Neuronal stem cell (in vitro differentiated cells): ENCODE results near the gene ALS2.
"Not testable (repeated sequence)": the region's sequence is repeated elsewhere in the genome, so short reads cannot be mapped to it uniquely, and the experiment has no call there.

Source experiments
- DNase-seq: peaks from one replicate; pipeline ENCODE4 v3.0.0-alpha.2; 2013; ENCODE audit warnings: low spot score
- H2AFZ ChIP-seq: one replicate; pipeline ENCODE4 v1.6.1; 2013; ENCODE audit warnings: mild to moderate bottlenecking, low read length, inconsistent platforms
- H2AK5ac ChIP-seq: 2 replicates; pipeline ENCODE4 v1.6.1; 2013; ENCODE audit warnings: low read depth, mild to moderate bottlenecking, inconsistent platforms, low read length, moderate library complexity, mixed read lengths
- H2BK120ac ChIP-seq: 2 replicates; pipeline ENCODE4 v1.6.1; 2013; ENCODE audit warnings: low read depth, mild to moderate bottlenecking, inconsistent platforms, low read length, moderate library complexity, mixed read lengths
- H2BK12ac ChIP-seq: one replicate; pipeline ENCODE4 v1.6.1; 2013; ENCODE audit warnings: low read length, inconsistent platforms
- H2BK15ac ChIP-seq: 2 replicates; pipeline ENCODE4 v1.6.1; 2013; ENCODE audit warnings: mild to moderate bottlenecking, low read length, inconsistent platforms, mixed read lengths
- H2BK5ac ChIP-seq: one replicate; pipeline ENCODE4 v1.6.1; 2013; ENCODE audit warnings: inconsistent platforms, mild to moderate bottlenecking, low read length, moderate library complexity
- H3K14ac ChIP-seq: one replicate; pipeline ENCODE4 v1.6.1; 2013; ENCODE audit warnings: low read length, inconsistent platforms
- H3K18ac ChIP-seq: 2 replicates; pipeline ENCODE4 v1.6.1; 2013; ENCODE audit warnings: low read length, inconsistent platforms
- H3K23ac ChIP-seq: 2 replicates; pipeline ENCODE4 v1.6.1; 2013; ENCODE audit warnings: low read depth, mild to moderate bottlenecking, mixed read lengths, low read length, inconsistent platforms; ENCODE audit not compliant: poor library complexity
- H3K27ac ChIP-seq: replicated peaks from 3 replicates; pipeline ENCODE4 v1.5.1; 2013; ENCODE audit warnings: low read length, inconsistent platforms
- H3K27me3 ChIP-seq, 3 experiments: 2 replicates each; pipeline ENCODE4 v1.6.1; 2013; ENCODE audit warnings: low read length in 3 of 3, mild to moderate bottlenecking in 2 of 3, inconsistent platforms in 1 of 3, low read depth in 1 of 3, mixed read lengths in 1 of 3, moderate library complexity in 1 of 3; ENCODE audit not compliant: control insufficient read depth in 3 of 3, insufficient read depth in 3 of 3
- H3K36me3 ChIP-seq, 2 donors: replicated peaks in 1 of 2; 2 replicates each; pipeline ENCODE4 v1.6.1; 2013; ENCODE audit warnings: low read length in 2 of 2; ENCODE audit not compliant: control insufficient read depth in 2 of 2, insufficient read depth in 2 of 2
- H3K4ac ChIP-seq: 2 replicates; pipeline ENCODE4 v1.6.1; 2013; ENCODE audit warnings: inconsistent platforms, mild to moderate bottlenecking, low read length, moderate library complexity
- H3K4me1 ChIP-seq, 2 donors: 1 replicate in 1 of 2; 2 replicates in 1 of 2; pipeline ENCODE4 v1.6.1; 2013; ENCODE audit warnings: low read length in 2 of 2, low read depth in 1 of 2; ENCODE audit not compliant: control insufficient read depth in 2 of 2, insufficient read depth in 1 of 2
- H3K4me2 ChIP-seq: one replicate; pipeline ENCODE4 v1.6.1; 2013; ENCODE audit warnings: mild to moderate bottlenecking, low read length, inconsistent platforms; ENCODE audit not compliant: insufficient read depth, poor library complexity, severe bottlenecking
- H3K4me3 ChIP-seq, 2 donors: 2 replicates each; pipeline ENCODE4 v1.5.1; 2013; ENCODE audit warnings: low read length in 2 of 2, mild to moderate bottlenecking in 2 of 2, inconsistent platforms in 1 of 2, moderate library complexity in 1 of 2
- H3K79me1 ChIP-seq: one replicate; pipeline ENCODE4 v1.6.1; 2013; ENCODE audit warnings: low read depth, mild to moderate bottlenecking, inconsistent platforms, low read length, moderate library complexity
- H3K9ac ChIP-seq: one replicate; pipeline ENCODE4 v1.6.1; 2013; ENCODE audit warnings: mild to moderate bottlenecking, low read depth, low read length, inconsistent platforms; ENCODE audit not compliant: poor library complexity
- H3K9me3 ChIP-seq, 2 donors: replicated peaks in 1 of 2; 2 replicates each; pipeline versions ENCODE3 to v1.6.1; 2013; ENCODE audit warnings: low read length in 2 of 2, mild to moderate bottlenecking in 2 of 2, inconsistent platforms in 1 of 2, low read depth in 1 of 2, mixed read lengths in 1 of 2, moderate library complexity in 1 of 2; ENCODE audit not compliant: control insufficient read depth in 2 of 2, insufficient read depth in 1 of 2
- H4K8ac ChIP-seq: one replicate; pipeline ENCODE4 v1.6.1; 2013; ENCODE audit warnings: low read depth, mild to moderate bottlenecking, inconsistent platforms, low read length, moderate library complexity
- H4K91ac ChIP-seq: one replicate; pipeline ENCODE4 v1.6.1; 2013; ENCODE audit warnings: low read length, low read depth, mild to moderate bottlenecking, inconsistent platforms; ENCODE audit not compliant: poor library complexity
- WGBS, 2 donors: extraction: QIAGEN DNeasy Blood & Tissue Kit; methylation state at CpG; one replicate each; pipeline ENCODE4 v1.1.7; 2013; ENCODE audit warnings: missing lambda C conversion rate in 2 of 2, mixed read lengths in 1 of 2; ENCODE audit not compliant: insufficient read length in 2 of 2, insufficient replicate concordance in 1 of 2; ENCODE audit errors: extremely low coverage in 2 of 2; 5-methylcytosine and 5-hydroxymethylcytosine counted together

The ALS2 gene

DNA sequence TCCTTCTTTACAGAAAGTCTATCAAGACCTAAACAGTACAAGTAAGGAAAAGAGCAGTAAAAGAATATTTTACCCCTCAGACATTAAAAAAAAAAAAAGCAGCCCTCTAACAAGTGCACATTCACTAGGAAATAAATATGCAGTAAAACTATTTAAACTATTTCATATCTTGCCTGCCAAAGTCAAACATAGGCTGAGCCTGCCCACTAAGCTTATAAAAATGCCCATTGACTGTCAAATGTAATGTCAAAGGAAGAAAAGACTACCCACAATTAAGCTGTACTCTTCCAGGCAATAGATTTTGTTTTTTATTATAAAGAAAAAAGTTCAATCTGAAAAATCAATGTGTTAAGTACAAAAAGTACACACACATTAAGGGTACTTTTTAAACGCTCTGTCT lies 11.8 kb downstream of the ALS2 start:
- no CpG with 5 or more reads among the region's 1 CpG for WGBS, 2 donors
- no peak overlapping the region for H3K9ac ChIP-seq
- no peak overlapping the region for H3K4me3 ChIP-seq
- no peak overlapping the region for H3K27ac ChIP-seq
- H3K23ac ChIP-seq = no peak overlapping the region
- H2BK120ac ChIP-seq = no peak overlapping the region
- H2BK15ac ChIP-seq = no peak overlapping the region
- no peak overlapping the region for H2AK5ac ChIP-seq
- no peak overlapping the region for H2BK12ac ChIP-seq
- no peaks in the 10 kb centered on the region for H3K4me1 ChIP-seq
- no peak overlapping the region for H4K91ac ChIP-seq
- H4K8ac ChIP-seq = no peak overlapping the region
- no peaks in the 10 kb centered on the region for H3K27me3 ChIP-seq
- no peak overlapping the region for H2BK5ac ChIP-seq
- no peak overlapping the region for H3K18ac ChIP-seq
- H3K14ac ChIP-seq = no peak overlapping the region
- no peaks in the 10 kb centered on the region for H3K9me3 ChIP-seq
- H3K36me3 ChIP-seq = peaks cover 1 to 29% of the 10 kb centered on the region in 2 donors
- no peaks in the 10 kb centered on the region for H3K79me1 ChIP-seq
- no peak overlapping the region for H3K4me2 ChIP-seq
- H2AFZ ChIP-seq = no peak overlapping the region
- H3K4ac ChIP-seq = no peak overlapping the region
- DNase-seq = no peak

DNA sequence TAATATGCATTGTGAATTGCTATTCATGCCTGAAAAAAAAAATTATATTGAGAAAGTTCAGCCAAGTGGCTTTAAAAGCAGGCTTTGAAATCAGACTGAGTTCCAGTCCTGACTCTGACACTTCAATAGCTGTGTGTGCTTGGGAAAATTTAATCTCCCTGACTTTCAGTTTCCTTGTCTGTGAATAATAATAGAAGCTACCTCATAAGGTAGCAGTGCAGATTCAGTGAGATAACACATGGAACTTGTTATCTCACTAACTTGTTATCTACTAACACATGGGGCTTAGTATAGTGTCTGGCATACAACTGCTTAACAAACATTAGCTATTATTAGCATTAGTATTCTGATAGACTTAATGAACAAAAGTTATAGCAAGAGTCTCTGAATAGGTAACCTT lies 14.9 kb downstream of the ALS2 start:
- Histone ChIP-seq H3K9me3 (no peaks in the 10 kb centered on the region), H3K79me1 (no peaks in the 10 kb centered on the region), H2BK5ac (no peak overlapping the region), H3K4ac (no peak overlapping the region), H3K4me3 (no peak overlapping the region), H2BK12ac (no peak overlapping the region), H3K4me2 (no peak overlapping the region), H2BK15ac (no peak overlapping the region), H3K9ac (no peak overlapping the region), H3K18ac (no peak overlapping the region), H4K8ac (no peak overlapping the region), H3K27me3 (no peaks in the 10 kb centered on the region), H3K27ac (no peak overlapping the region), H3K23ac (no peak overlapping the region), H3K36me3 (peaks cover 13 to 58% of the 10 kb centered on the region in 2 donors), H3K4me1 (no peaks in the 10 kb centered on the region), H4K91ac (no peak overlapping the region), H2AK5ac (no peak overlapping the region), H2AFZ (no peak overlapping the region), H3K14ac (no peak overlapping the region), H2BK120ac (no peak overlapping the region)
- no peak for DNase-seq

DNA sequence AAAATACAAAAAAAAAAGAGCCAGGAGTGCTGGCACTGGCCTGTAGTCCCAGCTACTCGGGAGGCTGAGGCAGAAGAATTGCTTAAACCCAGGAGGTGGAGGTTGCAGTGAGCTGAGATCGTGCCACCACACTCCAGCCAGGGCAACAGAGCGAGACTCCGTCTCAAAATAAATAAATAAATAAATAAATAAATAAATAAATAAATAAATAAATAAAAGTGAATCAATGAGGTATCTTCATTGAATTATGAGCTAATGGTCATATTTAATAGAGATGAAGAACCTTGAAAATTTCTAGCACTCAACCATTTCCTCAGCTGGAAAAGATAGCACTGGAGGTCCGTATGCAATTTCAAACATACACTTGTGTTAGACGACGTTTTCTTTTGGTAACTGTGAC lies 16.3 kb downstream of the ALS2 start:
- H4K91ac ChIP-seq, H3K9me3 ChIP-seq, H3K14ac ChIP-seq, H3K27me3 ChIP-seq, H3K23ac ChIP-seq, H2BK12ac ChIP-seq, H3K4ac ChIP-seq, H3K9ac ChIP-seq, H3K79me1 ChIP-seq, H2AFZ ChIP-seq, H2BK120ac ChIP-seq, H2AK5ac ChIP-seq, H3K4me1 ChIP-seq, H2BK15ac ChIP-seq, DNase-seq, H3K27ac ChIP-seq, H2BK5ac ChIP-seq, H3K18ac ChIP-seq, H4K8ac ChIP-seq, H3K4me2 ChIP-seq, H3K4me3 ChIP-seq: not testable (repeated sequence)
- no CpG with 5 or more reads among the region's 7 CpGs for WGBS, 2 donors
- peaks cover 14 to 71% of the 10 kb centered on the region in 2 donors for H3K36me3 ChIP-seq

DNA sequence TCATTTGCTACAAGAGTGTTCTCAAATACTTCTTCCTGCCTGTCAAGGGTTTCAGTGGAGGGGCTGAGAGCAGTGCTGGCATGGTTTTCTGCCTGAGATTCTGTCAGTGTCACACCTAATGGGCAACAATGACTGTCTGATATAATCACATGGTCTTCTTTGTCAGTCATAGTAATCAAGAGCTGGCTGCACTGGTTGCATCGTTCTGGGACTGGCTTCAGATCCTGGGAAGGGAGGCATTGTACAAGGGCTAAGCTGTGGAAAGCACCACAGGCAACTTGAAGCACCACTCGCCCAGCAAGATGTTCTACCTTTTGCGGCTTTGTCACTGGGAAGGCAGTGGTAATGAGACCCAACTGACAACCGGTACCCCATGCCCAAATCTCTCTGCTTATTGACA lies 19.6 kb downstream of the ALS2 start:
- Histone ChIP-seq H3K23ac (no peak overlapping the region), H4K8ac (no peak overlapping the region), H2BK120ac (no peak overlapping the region), H2BK5ac (no peak overlapping the region), H3K14ac (no peak overlapping the region), H3K9ac (no peak overlapping the region), H3K18ac (no peak overlapping the region), H3K79me1 (no peaks in the 10 kb centered on the region), H3K36me3 (peaks cover 20 to 96% of the 10 kb centered on the region in 2 donors), H2AK5ac (no peak overlapping the region), H3K9me3 (no peaks in the 10 kb centered on the region), H3K27ac (no peak overlapping the region), H3K27me3 (no peaks in the 10 kb centered on the region), H2AFZ (no peak overlapping the region), H4K91ac (no peak overlapping the region), H2BK12ac (no peak overlapping the region), H3K4me2 (no peak overlapping the region), H2BK15ac (no peak overlapping the region), H3K4me1 (no peaks in the 10 kb centered on the region), H3K4ac (no peak overlapping the region), H3K4me3 (no peak overlapping the region)
- no peak for DNase-seq
- no CpG with 5 or more reads among the region's 4 CpGs for WGBS, 2 donors
